T-helper 1 cell treated with Interleukin-12 subunit alpha and Interleukin-12 subunit beta and Interleukin-4 antibody, amounts not matched to agents 30 μg/mL and 1 μg/mL, for 36 hours (primary cell): ENCODE measurements around the gene ST7.

Source experiments
- H3K27ac Mint-ChIP-seq: one replicate; pipeline ENCODE4 v1.8.0; 2021; ENCODE audit warnings: mild to moderate bottlenecking, mixed read lengths
- H3K27me3 Mint-ChIP-seq: one replicate; pipeline ENCODE4 v1.8.0; 2021; ENCODE audit warnings: low read depth, mixed read lengths
- H3K36me3 Mint-ChIP-seq: one replicate; pipeline ENCODE4 v1.8.0; 2021; ENCODE audit warnings: low read depth, mixed read lengths
- H3K4me1 Mint-ChIP-seq: one replicate; pipeline ENCODE4 v1.8.0; 2021; ENCODE audit warnings: low read depth, mixed read lengths
- H3K4me3 Mint-ChIP-seq: one replicate; pipeline ENCODE4 v1.8.0; 2021; ENCODE audit warnings: mild to moderate bottlenecking, moderate library complexity, mixed read lengths
- H3K9me3 Mint-ChIP-seq: one replicate; pipeline ENCODE4 v1.8.0; 2021; ENCODE audit warnings: mixed read lengths

Gene ST7

DNA sequence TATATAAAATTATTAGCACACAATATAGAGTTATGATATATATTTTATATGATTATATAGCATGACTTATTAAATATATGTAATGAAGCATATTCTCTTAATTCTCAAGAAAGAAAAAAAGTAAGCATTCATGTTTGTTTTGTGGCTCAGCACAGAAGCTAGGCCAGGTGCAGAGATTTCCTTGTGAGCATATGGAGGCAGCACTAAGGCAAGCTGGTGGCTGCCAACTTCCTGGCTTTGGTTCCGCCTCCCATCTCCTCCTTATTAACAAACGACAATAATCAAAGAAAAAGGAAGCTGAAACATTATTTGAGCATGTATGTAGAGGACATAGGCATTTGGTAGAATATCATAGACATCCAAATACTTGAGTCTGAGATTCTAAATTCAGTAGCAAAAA, 130.3 kb downstream of the ST7 start:
- no peaks in the 10 kb centered on the region for H3K9me3 Mint-ChIP-seq
- H3K36me3 Mint-ChIP-seq: no peaks in the 10 kb centered on the region
- H3K27me3 Mint-ChIP-seq: no peaks in the 10 kb centered on the region
- peaks cover 8% of the 10 kb centered on the region for H3K4me1 Mint-ChIP-seq
- H3K4me3 Mint-ChIP-seq: no peak overlapping the region
- no peak overlapping the region for H3K27ac Mint-ChIP-seq

DNA sequence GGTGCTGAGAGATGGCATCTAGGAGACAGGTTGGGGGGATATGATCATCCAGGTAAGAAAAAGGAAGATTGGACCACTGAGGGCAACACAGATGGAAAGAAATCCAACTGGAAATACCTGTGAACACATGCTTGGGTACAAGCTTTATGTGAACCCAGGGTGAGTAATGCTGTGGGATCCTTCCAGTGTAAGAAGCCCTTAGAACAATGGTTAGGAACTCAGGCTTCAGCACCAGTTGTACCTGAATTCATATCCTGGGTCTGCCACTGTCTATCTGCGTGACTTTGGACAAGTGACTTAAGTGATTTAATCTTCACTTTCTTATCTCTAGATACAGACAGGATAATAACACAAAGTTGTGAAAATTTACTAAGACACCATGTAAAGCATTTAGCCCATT, 131.0 kb downstream of the ST7 start:
- H3K36me3 Mint-ChIP-seq: no peaks in the 10 kb centered on the region
- no peak overlapping the region for H3K27ac Mint-ChIP-seq
- H3K9me3 Mint-ChIP-seq: no peaks in the 10 kb centered on the region
- H3K4me3 Mint-ChIP-seq: no peak overlapping the region
- H3K27me3 Mint-ChIP-seq: no peaks in the 10 kb centered on the region
- peaks cover 8% of the 10 kb centered on the region for H3K4me1 Mint-ChIP-seq

DNA sequence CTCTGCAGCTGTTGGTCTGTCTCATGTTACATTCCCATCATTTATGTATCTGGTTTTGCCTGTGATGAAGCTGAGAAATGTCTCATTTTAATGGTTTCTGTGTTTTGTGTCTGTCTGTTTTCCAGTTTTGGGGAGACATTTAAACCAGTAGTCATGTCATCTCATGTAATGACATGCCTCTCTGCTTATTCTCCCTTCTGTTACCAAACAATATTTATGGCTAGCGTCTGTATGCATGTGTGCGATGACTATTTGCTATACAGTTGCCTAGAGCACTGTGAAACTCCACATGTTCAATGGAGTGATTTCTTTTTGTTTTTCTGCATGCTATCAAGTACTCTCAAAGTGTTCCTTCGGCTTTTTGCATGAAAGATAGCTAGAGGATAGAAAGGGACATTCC, 132.0 kb downstream of the ST7 start:
- no peaks in the 10 kb centered on the region for H3K36me3 Mint-ChIP-seq
- H3K9me3 Mint-ChIP-seq: no peaks in the 10 kb centered on the region
- peaks cover 8% of the 10 kb centered on the region for H3K4me1 Mint-ChIP-seq
- no peaks in the 10 kb centered on the region for H3K27me3 Mint-ChIP-seq
- no peak overlapping the region for H3K27ac Mint-ChIP-seq
- no peak overlapping the region for H3K4me3 Mint-ChIP-seq

DNA sequence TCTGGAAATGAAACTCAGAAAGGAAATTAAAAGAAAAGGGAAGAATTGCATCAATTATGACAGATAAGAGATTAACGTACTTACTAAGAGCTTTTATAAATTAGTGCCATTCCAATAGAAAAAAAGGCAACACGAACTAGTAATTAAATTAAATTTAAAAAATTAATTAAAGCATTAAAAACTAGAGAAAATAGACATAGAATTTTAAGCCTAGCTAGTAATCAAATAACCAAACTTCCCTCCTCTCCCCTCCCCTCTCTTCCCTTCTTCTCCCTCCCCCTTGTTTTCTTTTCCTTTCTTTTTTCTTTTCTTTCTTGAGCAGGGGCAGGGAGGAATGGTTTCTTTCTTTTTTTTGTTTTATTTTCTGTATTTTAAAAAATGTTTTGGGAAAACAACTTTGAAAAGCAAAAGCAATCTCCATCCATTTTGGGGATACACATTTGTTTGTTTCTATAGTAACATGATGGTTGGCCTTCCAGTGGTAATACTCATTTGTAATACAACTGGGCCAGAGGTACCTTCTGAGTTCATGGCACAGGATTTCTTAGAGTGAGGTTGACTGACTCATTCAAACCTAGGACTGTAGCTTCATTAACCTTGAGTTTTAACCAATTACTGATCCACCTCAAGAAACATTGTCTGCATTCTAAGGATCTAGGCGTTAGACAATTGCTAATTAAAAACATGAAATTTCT, 132.6 kb downstream of the ST7 start:
- H3K36me3 Mint-ChIP-seq: no peaks in the 10 kb centered on the region
- no peak overlapping the region for H3K4me3 Mint-ChIP-seq

DNA sequence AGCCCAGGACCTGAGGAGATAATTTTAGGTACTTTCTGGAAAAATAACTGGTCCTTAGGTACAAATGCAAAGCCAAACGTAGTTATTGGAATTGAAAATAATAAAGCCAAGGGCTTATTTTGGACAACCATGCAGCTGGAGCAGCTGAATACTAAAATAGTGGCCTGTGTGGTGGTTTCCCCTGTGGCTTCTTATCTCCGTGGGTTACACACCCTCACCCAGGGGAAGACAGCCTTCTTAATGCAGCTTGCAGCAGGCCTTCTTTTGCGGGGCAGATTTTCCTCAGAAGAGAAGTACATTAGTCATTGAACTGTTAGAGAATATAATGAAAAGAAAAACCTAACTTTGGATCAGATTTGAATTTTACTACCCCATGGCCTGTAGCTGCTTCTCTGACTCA, 133.5 kb downstream of the ST7 start:
- Mint-ChIP-seq H3K4me3 (no peak overlapping the region), H3K27ac (no peak overlapping the region), H3K4me1 (peaks cover 8% of the 10 kb centered on the region), H3K9me3 (no peaks in the 10 kb centered on the region), H3K27me3 (no peaks in the 10 kb centered on the region), H3K36me3 (no peaks in the 10 kb centered on the region)

More for the DNA sequence above, 132.6 kb downstream of the ST7 start:
- Mint-ChIP-seq H3K27ac (no peak overlapping the region), H3K27me3 (no peaks in the 10 kb centered on the region), H3K4me1 (peaks cover 8% of the 10 kb centered on the region), H3K9me3 (no peaks in the 10 kb centered on the region)

- Mint-ChIP-seq H3K27me3 (no peaks in the 10 kb centered on the region), H3K9me3 (no peaks in the 10 kb centered on the region), H3K4me3 (no peak overlapping the region), H3K36me3 (no peaks in the 10 kb centered on the region), H3K27ac (no peak overlapping the region), H3K4me1 (peaks cover 8% of the 10 kb centered on the region)
Measured at GRCh38 chr7:117087639-117088396, 134.5 kb downstream of the ST7 start.

- H3K4me1 Mint-ChIP-seq: peaks cover 8% of the 10 kb centered on the region
- H3K9me3 Mint-ChIP-seq: no peaks in the 10 kb centered on the region
- no peaks in the 10 kb centered on the region for H3K27me3 Mint-ChIP-seq
- no peak overlapping the region for H3K4me3 Mint-ChIP-seq
- no peak overlapping the region for H3K27ac Mint-ChIP-seq
- no peaks in the 10 kb centered on the region for H3K36me3 Mint-ChIP-seq
Measured at GRCh38 chr7:117088623-117089194, 135.4 kb downstream of the ST7 start.

DNA sequence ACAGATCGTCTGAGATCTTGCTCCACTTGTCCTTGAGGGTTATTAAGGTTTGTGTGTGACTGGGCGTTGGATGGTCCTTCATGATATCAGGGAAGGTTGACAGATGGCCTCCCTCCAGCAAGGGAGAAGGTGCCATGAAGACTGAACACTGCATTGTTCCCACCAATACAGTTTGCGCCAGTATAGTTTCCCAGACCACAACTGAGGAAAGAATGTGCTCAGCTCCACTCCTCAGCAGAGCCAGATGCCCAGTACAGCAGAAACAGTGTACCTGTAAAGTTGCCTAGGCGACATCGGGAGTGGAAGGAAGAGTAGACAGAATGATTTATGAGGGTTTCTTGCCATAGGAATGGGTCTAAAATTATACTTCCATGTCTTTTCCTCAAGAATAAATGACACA, 137.5 kb downstream of the ST7 start:
- Mint-ChIP-seq H3K4me3 (no peak overlapping the region), H3K4me1 (peaks cover 11% of the 10 kb centered on the region), H3K36me3 (no peaks in the 10 kb centered on the region), H3K27ac (no peak overlapping the region), H3K9me3 (no peaks in the 10 kb centered on the region), H3K27me3 (no peaks in the 10 kb centered on the region)

GRCh38 chr7:117091721-117092120, 138.4 kb downstream of the ST7 start:
- H3K27ac Mint-ChIP-seq: no peak overlapping the region
- H3K4me1 Mint-ChIP-seq: peaks cover 11% of the 10 kb centered on the region
- no peak overlapping the region for H3K4me3 Mint-ChIP-seq
- no peaks in the 10 kb centered on the region for H3K36me3 Mint-ChIP-seq
- no peaks in the 10 kb centered on the region for H3K27me3 Mint-ChIP-seq
- H3K9me3 Mint-ChIP-seq: no peaks in the 10 kb centered on the region

DNA sequence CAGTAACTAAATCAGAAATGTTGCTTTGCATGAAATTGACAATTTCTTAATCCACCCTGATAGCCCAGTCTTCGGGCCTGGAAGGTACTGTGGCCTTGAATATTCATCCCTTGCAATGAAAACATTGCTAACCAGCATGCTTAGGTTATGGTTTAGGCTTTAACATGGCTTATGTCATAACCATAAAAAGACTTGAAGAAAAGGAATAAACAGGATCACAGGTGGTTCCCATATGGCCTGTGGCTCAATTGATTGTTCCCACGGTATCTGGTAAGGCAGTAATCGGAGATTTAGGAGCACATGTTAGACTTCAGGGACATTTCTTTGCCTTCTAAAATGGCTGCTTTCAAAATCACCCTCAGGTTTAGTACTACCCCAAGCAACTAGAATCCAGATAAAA, 139.5 kb downstream of the ST7 start:
- Mint-ChIP-seq H3K4me1 (peaks cover 7% of the 10 kb centered on the region), H3K9me3 (no peaks in the 10 kb centered on the region), H3K4me3 (no peak overlapping the region), H3K27me3 (no peaks in the 10 kb centered on the region), H3K36me3 (no peaks in the 10 kb centered on the region), H3K27ac (no peak overlapping the region)

DNA sequence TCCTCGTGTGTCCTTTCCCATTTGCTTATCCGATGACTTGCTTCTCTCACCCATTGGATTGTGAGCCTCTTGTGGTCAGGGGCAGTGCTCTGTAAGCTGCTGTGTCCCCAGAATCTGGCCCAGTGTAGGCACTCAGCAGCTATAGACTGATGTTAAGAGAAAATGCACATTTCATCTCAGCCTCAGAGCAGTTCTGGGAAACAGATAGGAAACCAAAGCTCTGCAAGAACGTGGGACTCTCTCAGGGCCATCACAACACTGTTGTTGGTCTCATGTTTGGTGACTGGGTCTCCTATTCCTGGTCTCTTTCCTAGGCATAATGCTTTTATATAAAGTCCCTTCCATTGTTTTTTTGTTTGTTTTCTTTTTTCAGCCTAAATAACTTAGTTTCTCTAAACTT, 141.2 kb downstream of the ST7 start:
- H3K4me1 Mint-ChIP-seq: peaks cover 3% of the 10 kb centered on the region
- no peaks in the 10 kb centered on the region for H3K9me3 Mint-ChIP-seq
- peaks cover 4% of the 10 kb centered on the region for H3K27me3 Mint-ChIP-seq
- no peaks in the 10 kb centered on the region for H3K36me3 Mint-ChIP-seq
- no peak overlapping the region for H3K4me3 Mint-ChIP-seq
- H3K27ac Mint-ChIP-seq: no peak overlapping the region

- H3K36me3 Mint-ChIP-seq: no peaks in the 10 kb centered on the region
- peaks cover 3% of the 10 kb centered on the region for H3K4me1 Mint-ChIP-seq
- H3K9me3 Mint-ChIP-seq: no peaks in the 10 kb centered on the region
- H3K27ac Mint-ChIP-seq: no peak overlapping the region
- peaks cover 4% of the 10 kb centered on the region for H3K27me3 Mint-ChIP-seq
- H3K4me3 Mint-ChIP-seq: no peak overlapping the region
Measured at GRCh38 chr7:117095055-117095454, 141.8 kb downstream of the ST7 start.

DNA sequence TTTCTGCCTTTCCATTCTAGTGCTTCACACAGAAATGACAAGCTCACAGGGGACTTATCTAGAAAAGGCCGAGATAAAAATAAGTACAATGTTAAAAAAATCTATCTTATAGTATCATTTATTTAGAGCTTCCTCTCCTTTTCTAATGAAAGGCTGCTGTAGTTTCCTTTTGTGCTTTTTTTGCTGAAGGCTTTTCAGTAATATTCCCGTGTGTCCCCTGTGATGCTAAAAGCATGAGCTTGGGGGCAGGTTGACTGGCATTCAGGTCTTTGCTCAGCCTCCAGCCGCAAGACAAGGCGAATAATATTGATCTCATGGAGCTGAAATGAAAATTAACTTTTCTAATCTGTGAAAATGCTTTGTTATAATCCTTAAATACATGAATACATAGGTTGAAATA, 143.0 kb downstream of the ST7 start:
- Mint-ChIP-seq H3K9me3 (no peaks in the 10 kb centered on the region), H3K4me3 (no peak overlapping the region), H3K27me3 (peaks cover 10% of the 10 kb centered on the region), H3K36me3 (no peaks in the 10 kb centered on the region), H3K4me1 (peaks cover 3% of the 10 kb centered on the region), H3K27ac (no peak overlapping the region)

- H3K27me3 Mint-ChIP-seq: peaks cover 10% of the 10 kb centered on the region
- no peaks in the 10 kb centered on the region for H3K36me3 Mint-ChIP-seq
- no peak overlapping the region for H3K4me3 Mint-ChIP-seq
- H3K27ac Mint-ChIP-seq: no peak overlapping the region
- H3K9me3 Mint-ChIP-seq: no peaks in the 10 kb centered on the region
- H3K4me1 Mint-ChIP-seq: peaks cover 3% of the 10 kb centered on the region
Measured at GRCh38 chr7:117096942-117097341, 143.6 kb downstream of the ST7 start.

- Mint-ChIP-seq H3K36me3 (no peaks in the 10 kb centered on the region), H3K4me1 (peaks cover 3% of the 10 kb centered on the region), H3K9me3 (no peaks in the 10 kb centered on the region), H3K27me3 (peaks cover 15% of the 10 kb centered on the region), H3K27ac (no peak overlapping the region), H3K4me3 (no peak overlapping the region)
Measured at GRCh38 chr7:117097860-117098259, 144.6 kb downstream of the ST7 start.
